Measurements from ENCODE around the gene HBEGF. TPM values are rescaled to one million over a fixed set of nuclear protein-coding genes. Genes with fewer than 3 reads are reported as not detected.
A peak's percentile ranks its signal among the peaks of the same experiment; 100 is the strongest.

HBEGF gene
- total RNA-seq, 1 donor from 2014 or later, result 44.3 TPM

DNA sequence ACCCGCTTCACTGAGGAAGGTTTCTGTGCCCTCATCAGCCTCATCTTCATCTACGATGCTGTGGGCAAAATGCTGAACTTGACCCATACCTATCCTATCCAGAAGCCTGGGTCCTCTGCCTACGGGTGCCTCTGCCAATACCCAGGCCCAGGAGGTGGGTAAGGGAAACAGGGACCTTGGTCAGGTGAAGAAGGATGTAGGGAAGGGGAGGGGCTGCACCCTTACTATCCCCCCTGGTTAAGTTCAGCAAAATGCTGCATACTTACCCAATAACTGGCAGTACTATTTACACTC lies 18.0 kb upstream of the HBEGF start:
- Histone ChIP-seq H3K27me3 (no peaks in the 10 kb centered on the region), H3K4me3 (no peak overlapping the region), H3K27ac (no peak overlapping the region), H3K4me1 (peaks cover 3% of the 10 kb centered on the region), H3K36me3 (no peaks in the 10 kb centered on the region), H3K9me3 (no peaks in the 10 kb centered on the region)
- ATAC-seq (no peak), DNase-seq (no peak)
- intact Hi-C loops (cut with DNase I), result no loop called here
- TF ChIP-seq, protein P1, sequence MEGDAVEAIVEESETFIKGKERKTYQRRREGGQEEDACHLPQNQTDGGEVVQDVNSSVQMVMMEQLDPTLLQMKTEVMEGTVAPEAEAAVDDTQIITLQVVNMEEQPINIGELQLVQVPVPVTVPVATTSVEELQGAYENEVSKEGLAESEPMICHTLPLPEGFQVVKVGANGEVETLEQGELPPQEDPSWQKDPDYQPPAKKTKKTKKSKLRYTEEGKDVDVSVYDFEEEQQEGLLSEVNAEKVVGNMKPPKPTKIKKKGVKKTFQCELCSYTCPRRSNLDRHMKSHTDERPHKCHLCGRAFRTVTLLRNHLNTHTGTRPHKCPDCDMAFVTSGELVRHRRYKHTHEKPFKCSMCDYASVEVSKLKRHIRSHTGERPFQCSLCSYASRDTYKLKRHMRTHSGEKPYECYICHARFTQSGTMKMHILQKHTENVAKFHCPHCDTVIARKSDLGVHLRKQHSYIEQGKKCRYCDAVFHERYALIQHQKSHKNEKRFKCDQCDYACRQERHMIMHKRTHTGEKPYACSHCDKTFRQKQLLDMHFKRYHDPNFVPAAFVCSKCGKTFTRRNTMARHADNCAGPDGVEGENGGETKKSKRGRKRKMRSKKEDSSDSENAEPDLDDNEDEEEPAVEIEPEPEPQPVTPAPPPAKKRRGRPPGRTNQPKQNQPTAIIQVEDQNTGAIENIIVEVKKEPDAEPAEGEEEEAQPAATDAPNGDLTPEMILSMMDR (IDR thresholded peaks at IDR 0.05), result no peak

- DNase-seq (no peak), ATAC-seq (no peak)
- Histone ChIP-seq H3K27ac (no peak overlapping the region), H3K4me3 (no peak overlapping the region), H3K9me3 (no peaks in the 10 kb centered on the region), H3K4me1 (peaks cover 3% of the 10 kb centered on the region), H3K36me3 (no peaks in the 10 kb centered on the region), H3K27me3 (no peaks in the 10 kb centered on the region)
- TF ChIP-seq, protein P1 (IDR thresholded peaks at IDR 0.05), result no peak
- intact Hi-C loops (cut with DNase I), result no loop called here
Measured at GRCh38 chr5:140363631-140364471, 17.4 kb upstream of the HBEGF start.

- TF ChIP-seq, protein P1 (IDR thresholded peaks at IDR 0.05), result peak; percentile 94
- H3K4me1 ChIP-seq, result peaks cover 3% of the 10 kb centered on the region
- H3K4me3 ChIP-seq, result no peak overlapping the region
- peak; percentile 90 for ATAC-seq
- no peaks in the 10 kb centered on the region for H3K36me3 ChIP-seq
- intact Hi-C loops (cut with DNase I), result no loop called here
- H3K9me3 ChIP-seq, result no peaks in the 10 kb centered on the region
- H3K27me3 ChIP-seq, result no peaks in the 10 kb centered on the region
- H3K27ac ChIP-seq, result no peak overlapping the region
- DNase-seq, result peak; percentile 92
Measured at GRCh38 chr5:140362875-140363630, 16.6 kb upstream of the HBEGF start.

- ATAC-seq (no peak), DNase-seq (no peak)
- Histone ChIP-seq H3K9me3 (no peaks in the 10 kb centered on the region), H3K27ac (no peak overlapping the region), H3K4me3 (no peak overlapping the region), H3K4me1 (peaks cover 9% of the 10 kb centered on the region), H3K27me3 (no peaks in the 10 kb centered on the region), H3K36me3 (no peaks in the 10 kb centered on the region)
- intact Hi-C loops (cut with DNase I), result no loop called here
- TF ChIP-seq, protein P1 (IDR thresholded peaks at IDR 0.05), result no peak
Measured at GRCh38 chr5:140362311-140362710, 15.9 kb upstream of the HBEGF start.

DNA sequence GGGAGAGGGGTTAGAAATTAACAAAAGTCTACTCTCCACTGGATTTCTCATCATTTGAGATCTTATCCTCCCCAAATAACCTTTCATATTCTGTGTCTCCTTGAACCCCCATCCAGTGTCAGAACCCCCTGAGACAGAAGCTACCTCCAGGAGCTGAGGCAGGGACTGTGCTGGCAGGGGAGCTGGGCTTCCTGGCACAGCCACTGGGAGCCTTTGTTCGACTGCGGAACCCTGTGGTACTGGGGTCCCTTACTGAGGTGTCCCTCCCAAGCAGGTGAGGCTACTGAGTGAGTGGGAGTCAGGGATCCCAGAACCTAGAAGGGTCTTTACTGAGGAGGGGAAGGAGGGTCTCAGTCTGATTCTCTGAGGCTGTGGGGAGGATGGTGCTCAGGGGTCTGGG lies 15.5 kb upstream of the HBEGF start:
- H3K27ac ChIP-seq, result no peak overlapping the region
- ATAC-seq, result no peak
- H3K4me3 ChIP-seq, result no peak overlapping the region
- H3K4me1 ChIP-seq, result peaks cover 11% of the 10 kb centered on the region
- H3K36me3 ChIP-seq, result no peaks in the 10 kb centered on the region
- intact Hi-C loops (cut with DNase I), result no loop called here
- no peaks in the 10 kb centered on the region for H3K27me3 ChIP-seq
- no peaks in the 10 kb centered on the region for H3K9me3 ChIP-seq
- TF ChIP-seq, protein P1 (IDR thresholded peaks at IDR 0.05), result no peak
- no peak for DNase-seq
